GM12891 (cell line): Measurements from ENCODE around the gene EGF.
"Not testable (repeated sequence)": the region's sequence is repeated elsewhere in the genome, so short reads cannot be mapped to it uniquely, and the experiment has no call there.

Experiments used
- DNase-seq: peaks from one replicate; pipeline ENCODE4 v3.0.0; 2011; ENCODE audit warnings: low spot score; ENCODE audit not compliant: insufficient read length
- FAIRE-seq: peaks from 2 replicates; lab custom pipeline; 2011; peaks lifted over from hg19 to GRCh38; lab: Jason Lieb, UNC
- PAX5 ChIP-seq: IDR thresholded peaks from 2 replicates; pipeline ENCODE4 v1.6.1; 2011; ENCODE audit warnings: low read length, moderate library complexity, mild to moderate bottlenecking; ENCODE audit not compliant: insufficient read depth, severe bottlenecking
- POLR2A ChIP-seq: IDR thresholded peaks from 2 replicates; pipeline ENCODE4 v1.6.1; 2011; ENCODE audit warnings: low read depth, low read length, control low read depth
- POLR2AphosphoS5 ChIP-seq: IDR thresholded peaks from 2 replicates; pipeline ENCODE4 v1.6.1; 2011; ENCODE audit warnings: low read depth, low read length, control low read depth
- POU2F2 ChIP-seq: IDR thresholded peaks from 2 replicates; pipeline ENCODE4 v1.6.1; 2011; ENCODE audit warnings: low read depth, mild to moderate bottlenecking, control low read depth, low read length, moderate library complexity
- SPI1 ChIP-seq: IDR thresholded peaks from 2 replicates; pipeline ENCODE4 v1.6.1; 2011; ENCODE audit warnings: low read depth, low read length, control low read depth
- TAF1 ChIP-seq: IDR thresholded peaks from 2 replicates; pipeline ENCODE4 v1.6.1; 2011; ENCODE audit warnings: low read depth, low read length, control low read depth

Gene EGF

GRCh38 chr4:110033355-110034025 is 120.8 kb downstream of the EGF start:
- TF ChIP-seq POU2F2 = no peak
- TF ChIP-seq PAX5 = no peak
- TF ChIP-seq POLR2A = no peak
- no peak for TF ChIP-seq TAF1
- TF ChIP-seq SPI1 = no peak
- no peak for TF ChIP-seq POLR2AphosphoS5
- DNase-seq (no peak), FAIRE-seq (no peak)

GRCh38 chr4:110034026-110034393 is 121.3 kb downstream of the EGF start:
- peak; percentile 89 for FAIRE-seq
- no peak for TF ChIP-seq POLR2A
- TF ChIP-seq PAX5 = no peak
- TF ChIP-seq POLR2AphosphoS5 = no peak
- TF ChIP-seq SPI1 = peak; percentile 86
- TF ChIP-seq POU2F2 = 0 out of 2 replicates have a peak, but pooled peaks have one; percentile 25
- no peak for TF ChIP-seq TAF1
- peak; percentile 25 for DNase-seq

GRCh38 chr4:110039164-110039563 is 126.5 kb downstream of the EGF start:
- DNase-seq, FAIRE-seq: not testable (repeated sequence)

GRCh38 chr4:110041735-110042134 is 129.1 kb downstream of the EGF start:
- FAIRE-seq (no peak), DNase-seq (no peak)
- TF ChIP-seq POU2F2 (no peak), TAF1 (no peak), PAX5 (no peak), SPI1 (no peak), POLR2A (no peak), POLR2AphosphoS5 (no peak)

GRCh38 chr4:110042545-110043517 is 130.1 kb downstream of the EGF start:
- DNase-seq = no peak
- FAIRE-seq = no peak
- no peak for TF ChIP-seq PAX5
- TF ChIP-seq SPI1 = no peak
- no peak for TF ChIP-seq POLR2A

GRCh38 chr4:110046588-110047049 is 133.9 kb downstream of the EGF start:
- TF ChIP-seq SPI1 (no peak), POU2F2 (no peak), POLR2AphosphoS5 (no peak), POLR2A (no peak), TAF1 (no peak), PAX5 (no peak)
- DNase-seq (no peak), FAIRE-seq (peak; percentile 33)

- DNase-seq = no peak
- peak; percentile 88 for FAIRE-seq
- TF ChIP-seq TAF1 (no peak), SPI1 (no peak), PAX5 (no peak), POU2F2 (no peak), POLR2AphosphoS5 (no peak), POLR2A (no peak)
Observed at GRCh38 chr4:110049951-110050925, 137.6 kb downstream of the EGF start.

GRCh38 chr4:110055158-110055768 is 142.6 kb downstream of the EGF start:
- DNase-seq (peak; percentile 13), FAIRE-seq (peak; percentile 74)

GRCh38 chr4:110058677-110059076 is 146.0 kb downstream of the EGF start:
- TF ChIP-seq POU2F2 = no peak
- no peak for TF ChIP-seq SPI1
- no peak for TF ChIP-seq TAF1
- TF ChIP-seq POLR2AphosphoS5 = no peak
- no peak for TF ChIP-seq PAX5
- no peak for TF ChIP-seq POLR2A
- FAIRE-seq = no peak
- no peak for DNase-seq

More at GRCh38 chr4:110055158-110055768, 142.6 kb downstream of the EGF start:
- TF ChIP-seq SPI1 (no peak), TAF1 (no peak), PAX5 (peak; percentile 77), POU2F2 (no peak), POLR2A (no peak)
